ENCODE results near the gene SKI.

SKI gene

GRCh38 chr1:2251786-2252185 lies 23.7 kb downstream of the SKI start:
- Histone ChIP-seq H3K4me1 (peaks cover 5 to 100% (median 91%) of the 10 kb centered on the region in 4 donors), H3K9me3 (peaks cover 0 to 4% (median 0%) of the 10 kb centered on the region in 3 donors), H3K27me3 (no peaks in the 10 kb centered on the region), H3K27ac (peak overlapping the region; percentile 15 to 17), H3K4me3 (no peak overlapping the region), H3K36me3 (peaks cover 0 to 13% (median 7%) of the 10 kb centered on the region in 3 donors)
- no peak for TF ChIP-seq CTCF (IDR thresholded peaks at IDR 0.05)
- DNase-seq = peak in 1 of 2 donors; percentile 72
- intact Hi-C loops (cut with DNase I; ENCODE audit: low total_unique reads) = no loop called here

- Histone ChIP-seq H3K27ac (no peak overlapping the region), H3K27me3 (no peaks in the 10 kb centered on the region), H3K9me3 (peaks cover 0 to 4% (median 0%) of the 10 kb centered on the region in 3 donors), H3K4me3 (no peak overlapping the region), H3K36me3 (peaks cover 0 to 13% (median 7%) of the 10 kb centered on the region in 3 donors), H3K4me1 (peaks cover 5 to 100% (median 91%) of the 10 kb centered on the region in 4 donors)
- intact Hi-C loops (cut with DNase I; ENCODE audit: low total_unique reads) = no loop called here
- TF ChIP-seq CTCF (IDR thresholded peaks at IDR 0.05) = no peak
- no peak for DNase-seq
Observed at GRCh38 chr1:2252423-2252822, 24.3 kb downstream of the SKI start.

GRCh38 chr1:2253036-2253796 lies 25.1 kb downstream of the SKI start:
- peaks cover 0 to 13% (median 7%) of the 10 kb centered on the region in 3 donors for H3K36me3 ChIP-seq
- no peak for TF ChIP-seq CTCF (IDR thresholded peaks at IDR 0.05)
- no peak overlapping the region for H3K4me3 ChIP-seq
- H3K4me1 ChIP-seq = peaks cover 5 to 100% (median 91%) of the 10 kb centered on the region in 4 donors
- H3K27me3 ChIP-seq = no peaks in the 10 kb centered on the region
- DNase-seq = no peak
- intact Hi-C loops (cut with DNase I; ENCODE audit: low total_unique reads) = no loop called here
- H3K27ac ChIP-seq = no peak overlapping the region
- H3K9me3 ChIP-seq = peaks cover 0 to 4% (median 0%) of the 10 kb centered on the region in 3 donors

GRCh38 chr1:2253797-2254480 lies 25.8 kb downstream of the SKI start:
- no peaks in the 10 kb centered on the region for H3K27me3 ChIP-seq
- H3K4me1 ChIP-seq = peaks cover 5 to 100% (median 90%) of the 10 kb centered on the region in 4 donors
- H3K9me3 ChIP-seq = peaks cover 0 to 4% (median 0%) of the 10 kb centered on the region in 3 donors
- no peak for DNase-seq
- peaks cover 0 to 13% (median 7%) of the 10 kb centered on the region in 3 donors for H3K36me3 ChIP-seq
- no peak overlapping the region for H3K4me3 ChIP-seq
- no peak for TF ChIP-seq CTCF (IDR thresholded peaks at IDR 0.05)
- no peak overlapping the region for H3K27ac ChIP-seq
- intact Hi-C loops (cut with DNase I; ENCODE audit: low total_unique reads) = no loop called here

GRCh38 chr1:2255047-2255419 lies 26.9 kb downstream of the SKI start:
- H3K9me3 ChIP-seq = peaks cover 0 to 4% (median 0%) of the 10 kb centered on the region in 3 donors
- no peaks in the 10 kb centered on the region for H3K27me3 ChIP-seq
- peaks cover 5 to 100% (median 85%) of the 10 kb centered on the region in 4 donors for H3K4me1 ChIP-seq
- peaks cover 0 to 13% (median 7%) of the 10 kb centered on the region in 3 donors for H3K36me3 ChIP-seq
- TF ChIP-seq CTCF (IDR thresholded peaks at IDR 0.05) = no peak
- intact Hi-C loops (cut with DNase I; ENCODE audit: low total_unique reads) = no loop called here
- no peak for DNase-seq
- no peak overlapping the region for H3K4me3 ChIP-seq
- H3K27ac ChIP-seq = peak overlapping the region; percentile 44 to 56

Data from tibial artery (tissue), 4 donors.